Melanocyte of skin (primary cell): ENCODE results near the gene PRSS2. TPM values are rescaled to one million over a fixed set of nuclear protein-coding genes. Genes with fewer than 3 reads are reported as not detected.

Source experiments
- small RNA-seq, 2 donors: library from RNA; depleted of rRNA; stranded (forward); fragments of <200 nt; gene quantifications; one replicate each; pipeline ENCODE3, GENCODE V24; 2012
- total RNA-seq, 2 donors: library from RNA; depleted of rRNA; stranded (reverse); fragments of >200 nt; gene quantifications; 2 replicates each; pipeline ENCODE4 v1.2.3, GENCODE V29; 2012

The PRSS2 gene
- total RNA-seq: not detected

DNA sequence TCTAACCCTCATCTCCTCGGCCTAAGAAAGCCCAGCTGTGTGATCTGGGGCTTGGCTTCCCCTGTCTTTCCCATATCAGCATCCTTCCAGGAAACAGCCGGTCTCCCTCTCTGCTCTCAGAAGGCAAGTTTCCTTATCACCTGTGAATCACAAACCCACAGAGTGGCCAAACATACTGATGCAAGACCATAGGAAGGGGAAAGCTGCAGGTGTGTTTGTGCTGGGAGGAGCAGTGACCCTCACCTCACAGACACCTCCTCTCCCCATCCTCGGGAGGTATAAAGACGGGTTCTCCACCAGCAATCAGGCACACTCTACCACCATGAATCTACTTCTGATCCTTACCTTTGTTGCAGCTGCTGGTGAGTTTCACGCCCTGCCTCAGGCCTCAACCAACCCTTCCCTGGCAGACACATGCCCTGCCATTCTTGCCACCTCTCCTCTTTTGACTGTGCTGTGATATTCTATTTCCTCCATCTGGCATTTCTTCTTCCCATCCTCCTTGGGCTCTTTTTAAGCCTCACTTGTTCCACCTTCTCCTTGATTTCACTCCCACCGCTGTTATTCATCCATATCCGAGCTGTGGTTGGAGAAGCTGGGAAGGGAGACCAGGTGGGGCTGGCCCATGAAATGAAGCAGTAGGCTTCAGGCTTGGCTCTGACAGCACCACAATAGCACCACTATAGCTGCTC is at the start of gene PRSS2:
TSS of gene PRSS2 (plus strand) at position 310 of the 692 bp plus-strand sequence. CDS start at position 323, 13 bp downstream.

GRCh38 chr7:142749218-142749993 is 21.4 kb upstream of the PRSS2 start, which contains the start of gene PRSS1:
Gene PRSS1 (plus strand): TSS chr7:142749472. CDS start chr7:142749485, 13 bp downstream.

Small RNAs within 50 kb of the gene (small RNA-seq; reads per million reads assigned to genes)
- gene TRBD1: 0 reads per million in 2 donors
- gene TRBJ1-1: 0 reads per million in 2 donors
- 0 reads per million in 2 donors for gene TRBJ1-2
- 0 reads per million in 2 donors for gene TRBJ1-3
- gene TRBJ1-4: 0 reads per million in 2 donors
- 0 reads per million in 2 donors for gene TRBJ1-5
- gene TRBJ1-6: 0 reads per million in 2 donors
- 0 reads per million in 2 donors for gene TRBJ2-1
- gene TRBJ2-2: 0 reads per million in 2 donors
- 0 reads per million in 2 donors for gene TRBJ2-2P
- 0 reads per million in 2 donors for gene TRBJ2-3
- 0 reads per million in 2 donors for gene TRBJ2-4
- gene TRBJ2-5: 0 reads per million in 2 donors
- gene TRBJ2-6: 0 reads per million in 2 donors
- gene TRBJ2-7: 0 reads per million in 2 donors

Other genes starting within 250 kb of the PRSS2 start
- not detected for gene PRSS1, start 21.5 kb upstream of the PRSS2 start, total RNA-seq
- under 1 TPM; under 0.01 to 0.34 TPM for gene EPHB6, start 84.1 kb downstream of the PRSS2 start, total RNA-seq
- not detected for gene TRPV6, start 114.8 kb downstream of the PRSS2 start, total RNA-seq
- not detected for gene TRPV5, start 162.8 kb downstream of the PRSS2 start, total RNA-seq
- not detected for gene LLCFC1, start 168.5 kb downstream of the PRSS2 start, total RNA-seq
- gene KEL, start 191.4 kb downstream of the PRSS2 start, total RNA-seq: under 1 TPM in 1 of 2 donors, not detected in 1; 0.34 TPM